Islet precursor cell (in vitro differentiated cells): Measurements from ENCODE around the gene PERCC1.
"Not testable (repeated sequence)": the region's sequence is repeated elsewhere in the genome, so short reads cannot be mapped to it uniquely, and the experiment has no call there.

Source experiments
- DNase-seq: peaks from one replicate; pipeline ENCODE4 v3.0.0-alpha.2; 2018

Gene PERCC1

DNA sequence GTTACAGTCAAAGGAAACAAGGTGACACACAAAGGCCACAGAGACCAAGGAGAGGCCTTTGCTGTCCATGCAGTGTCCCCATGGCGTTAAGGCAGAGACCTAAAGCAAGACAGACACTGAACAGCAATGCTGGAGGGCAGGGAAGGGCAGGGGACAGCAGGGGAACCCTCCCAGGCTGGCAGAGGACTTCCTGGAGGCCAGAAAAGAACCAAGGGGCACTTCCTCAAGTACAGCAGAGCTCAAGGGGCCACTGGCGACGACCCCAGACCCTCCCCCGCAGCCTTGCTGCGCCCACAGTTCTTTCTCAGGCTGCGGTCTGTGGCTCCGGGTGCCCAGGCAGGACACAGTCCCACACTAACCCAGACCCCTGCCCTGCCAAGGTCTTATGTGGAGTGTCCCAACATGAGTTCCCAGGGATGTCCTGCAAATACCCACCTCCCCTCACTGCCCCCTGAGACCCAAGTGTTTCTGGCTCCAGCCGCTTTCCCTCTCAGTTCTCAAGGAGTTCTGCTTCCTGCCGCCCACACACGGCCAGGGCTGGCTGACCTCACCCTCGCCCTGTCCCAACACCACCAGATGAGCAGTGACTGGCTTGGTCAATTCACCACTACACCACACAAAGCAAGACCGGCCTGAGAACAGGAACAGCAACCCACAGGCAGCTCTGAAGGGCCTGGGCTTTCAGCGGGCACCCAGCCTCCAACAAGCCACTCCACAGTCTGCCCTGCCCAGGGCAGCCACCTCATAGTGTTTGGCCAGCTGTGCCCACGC is 39.8 kb downstream of the PERCC1 start:
- peak; percentile 73 for DNase-seq

DNA sequence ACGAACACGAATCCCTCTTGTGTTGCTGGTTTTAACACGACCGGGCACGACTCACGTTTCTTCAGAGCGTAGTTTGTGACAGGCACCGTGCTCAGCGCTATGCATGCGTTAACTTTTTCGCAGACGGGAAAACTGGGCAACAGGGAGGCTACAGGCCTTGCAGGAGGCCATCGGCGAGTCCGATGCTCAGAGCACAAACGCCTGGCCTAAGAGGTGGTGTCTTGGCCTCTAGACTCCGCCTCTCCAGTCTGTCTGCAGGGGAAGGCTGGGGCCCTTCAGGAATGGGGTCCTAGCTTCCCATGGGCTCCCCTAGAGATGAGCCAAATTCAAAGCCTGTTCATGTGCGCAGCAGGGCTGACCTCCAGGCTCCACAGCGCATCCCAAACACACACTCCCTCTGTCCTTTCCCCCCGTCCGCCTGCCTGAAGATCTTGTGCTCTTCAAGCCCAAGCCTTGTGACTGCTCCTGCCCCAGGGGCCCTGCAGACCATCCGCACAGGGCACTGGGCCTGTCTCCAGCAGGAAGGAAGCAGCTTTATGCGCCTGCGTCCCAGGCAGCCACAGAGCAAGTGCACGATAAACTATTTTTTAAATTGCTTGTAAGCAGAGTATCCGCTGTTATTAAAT is 40.8 kb downstream of the PERCC1 start:
- no peak for DNase-seq

DNA sequence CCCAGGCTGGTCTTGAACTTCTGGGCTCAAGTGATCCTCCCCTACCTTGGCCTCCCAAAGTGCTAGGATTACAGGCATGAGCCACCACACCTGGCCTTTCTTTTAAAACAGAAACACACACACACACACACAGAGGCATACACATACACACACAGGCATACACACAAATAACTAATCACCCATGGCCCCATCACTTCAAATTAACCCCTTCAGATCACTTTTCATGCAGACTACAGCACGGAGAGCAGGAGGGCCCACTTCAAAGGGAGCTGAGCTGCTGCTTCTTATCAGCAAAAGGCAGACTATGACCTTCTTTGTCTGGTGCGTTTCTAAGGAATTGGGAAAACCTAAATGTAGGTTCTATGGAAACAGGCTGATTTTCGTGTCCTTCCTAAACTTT is 42.1 kb downstream of the PERCC1 start:
- DNase-seq = no peak

DNA sequence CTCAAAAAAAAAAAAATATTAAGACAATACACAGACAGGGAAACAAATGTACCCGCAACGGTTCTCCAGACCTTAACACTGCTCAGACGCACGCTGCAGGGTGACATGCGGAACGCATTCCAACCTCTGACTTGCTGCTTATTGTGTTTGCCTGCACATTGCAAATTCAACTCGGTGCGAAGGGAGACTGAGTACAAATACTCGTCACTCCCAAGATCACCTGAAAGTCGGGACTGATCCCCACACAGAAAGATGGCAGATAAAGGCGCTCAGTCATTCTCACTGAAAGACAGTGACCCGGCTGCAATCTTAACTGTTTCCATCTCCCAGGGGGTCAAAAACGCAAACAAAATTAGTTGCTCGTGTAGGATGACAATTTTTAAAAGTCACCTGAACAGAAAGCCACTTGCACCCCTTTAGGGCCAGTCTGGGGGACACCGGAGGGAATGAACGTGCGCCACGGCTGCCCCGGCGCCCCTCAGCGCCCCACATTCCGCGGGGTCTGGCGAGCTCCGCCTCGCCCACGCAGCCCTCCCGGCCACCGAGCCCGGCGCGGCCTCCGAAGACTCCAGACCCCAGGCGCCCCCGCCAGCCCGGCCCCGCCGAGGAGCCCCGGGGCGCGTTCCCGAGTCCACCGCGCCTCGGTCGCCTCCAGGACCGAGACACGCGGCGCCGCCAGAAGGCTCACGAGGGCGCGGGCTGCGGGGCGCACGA is 43.4 kb downstream of the PERCC1 start:
- DNase-seq = no peak

DNA sequence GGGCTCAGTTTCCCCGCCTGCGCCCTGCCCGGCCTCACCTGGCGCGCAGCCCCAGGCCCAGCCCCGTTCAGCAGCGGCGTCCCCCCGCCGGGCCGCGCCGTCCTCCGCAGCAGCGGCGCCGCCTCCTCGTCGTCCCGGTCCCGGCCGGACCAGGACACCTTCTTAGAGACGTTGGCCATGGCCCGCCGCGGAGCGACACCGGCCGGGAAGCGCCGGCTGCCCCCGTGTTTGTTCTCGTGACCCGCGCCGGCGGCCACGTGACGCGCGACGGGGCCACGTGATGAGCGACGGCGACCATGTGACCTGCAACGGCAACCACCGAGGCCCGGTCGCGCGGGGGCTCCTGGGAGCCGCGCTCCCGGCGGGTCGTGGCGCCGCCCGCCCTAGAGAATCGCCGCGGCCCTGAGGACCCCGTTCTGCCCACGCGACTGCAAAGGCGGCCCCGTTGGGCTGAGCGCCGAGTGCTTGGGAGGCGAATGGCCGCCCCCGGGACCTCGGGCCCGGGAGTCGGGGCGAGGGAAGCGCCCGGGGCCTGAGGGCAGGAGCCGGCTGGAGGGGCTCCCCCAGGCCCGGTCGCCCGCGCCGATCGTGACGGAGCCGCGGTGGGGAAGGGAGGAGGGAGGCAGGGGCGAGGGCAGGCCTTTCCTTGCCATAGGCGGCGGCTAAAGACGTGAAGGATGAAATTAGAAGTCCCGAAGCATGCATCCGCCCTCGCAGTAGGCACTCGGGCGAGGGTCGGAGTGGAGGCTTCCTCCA is 44.1 kb downstream of the PERCC1 start, which contains the start of gene CLCN7:
Gene CLCN7 (minus strand): TSS at position 233 of the 756 bp plus-strand sequence. CDS start 54 bp downstream, at position 179.
- peak; percentile 89 for DNase-seq

DNA sequence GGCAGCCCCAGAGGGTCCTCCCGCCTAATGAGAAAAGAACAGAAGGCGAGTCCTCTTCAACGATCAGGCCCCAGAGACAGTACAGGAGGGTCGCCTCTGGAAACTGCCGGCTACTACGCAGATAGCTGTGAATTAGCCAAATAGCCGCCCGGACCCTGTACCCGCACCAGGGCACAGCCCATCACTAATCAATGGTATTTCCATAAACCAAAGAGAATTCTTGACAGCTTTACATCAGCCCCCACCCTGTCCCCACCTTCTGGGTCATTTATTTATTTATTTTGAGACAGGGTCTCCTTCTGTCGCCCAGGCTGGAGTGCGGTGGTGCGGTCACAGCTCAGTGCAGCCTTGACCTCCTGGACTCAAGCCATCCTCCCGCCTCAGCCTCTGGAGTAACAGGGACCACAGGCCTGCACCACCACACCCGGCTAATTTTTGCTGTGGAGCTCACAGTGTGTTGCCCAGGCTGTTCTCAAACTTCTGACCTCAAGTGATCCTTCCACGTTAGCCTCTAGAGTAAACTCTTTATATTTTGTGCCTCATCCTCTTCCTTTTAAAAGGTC is 44.8 kb downstream of the PERCC1 start:
- DNase-seq = no peak

DNA sequence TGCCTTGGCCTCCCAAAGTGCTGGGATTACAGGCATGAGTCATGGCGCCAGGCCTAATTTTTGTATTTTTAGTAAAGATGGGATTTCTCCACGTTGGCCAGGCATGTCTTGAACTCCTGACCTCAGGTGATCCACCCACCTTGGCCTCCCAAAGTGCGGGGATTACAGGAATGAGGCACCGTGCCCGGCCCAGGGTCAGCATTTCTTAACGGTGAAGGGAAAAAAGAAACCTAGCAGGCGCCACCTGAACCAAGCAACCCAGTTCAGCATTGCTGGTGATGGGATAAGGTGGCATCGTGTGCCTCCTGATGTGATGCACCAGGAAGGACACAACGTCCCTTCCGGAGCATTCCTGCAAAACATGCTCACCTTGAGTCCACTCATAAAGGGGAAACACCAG is 46.2 kb downstream of the PERCC1 start:
- no peak for DNase-seq

DNA sequence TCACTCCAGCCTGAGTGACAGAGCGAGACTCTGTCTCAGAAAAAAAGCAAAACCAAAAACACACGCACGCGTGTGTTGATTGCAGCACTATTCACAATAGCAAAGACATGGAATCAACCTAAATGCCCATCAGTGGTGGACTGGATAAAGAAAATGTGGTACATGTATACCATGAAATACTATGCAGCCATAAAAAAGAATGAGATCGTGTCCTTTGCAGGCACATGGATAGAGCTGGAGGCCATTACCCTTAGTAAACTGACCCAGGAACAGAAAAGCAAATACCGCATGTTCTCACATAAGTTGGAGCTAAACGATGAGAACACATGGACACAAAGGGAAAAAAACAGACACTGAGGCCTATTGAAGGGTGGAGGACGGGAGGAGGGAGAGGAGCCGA is 48.1 kb downstream of the PERCC1 start:
- not testable (repeated sequence) for DNase-seq

DNA sequence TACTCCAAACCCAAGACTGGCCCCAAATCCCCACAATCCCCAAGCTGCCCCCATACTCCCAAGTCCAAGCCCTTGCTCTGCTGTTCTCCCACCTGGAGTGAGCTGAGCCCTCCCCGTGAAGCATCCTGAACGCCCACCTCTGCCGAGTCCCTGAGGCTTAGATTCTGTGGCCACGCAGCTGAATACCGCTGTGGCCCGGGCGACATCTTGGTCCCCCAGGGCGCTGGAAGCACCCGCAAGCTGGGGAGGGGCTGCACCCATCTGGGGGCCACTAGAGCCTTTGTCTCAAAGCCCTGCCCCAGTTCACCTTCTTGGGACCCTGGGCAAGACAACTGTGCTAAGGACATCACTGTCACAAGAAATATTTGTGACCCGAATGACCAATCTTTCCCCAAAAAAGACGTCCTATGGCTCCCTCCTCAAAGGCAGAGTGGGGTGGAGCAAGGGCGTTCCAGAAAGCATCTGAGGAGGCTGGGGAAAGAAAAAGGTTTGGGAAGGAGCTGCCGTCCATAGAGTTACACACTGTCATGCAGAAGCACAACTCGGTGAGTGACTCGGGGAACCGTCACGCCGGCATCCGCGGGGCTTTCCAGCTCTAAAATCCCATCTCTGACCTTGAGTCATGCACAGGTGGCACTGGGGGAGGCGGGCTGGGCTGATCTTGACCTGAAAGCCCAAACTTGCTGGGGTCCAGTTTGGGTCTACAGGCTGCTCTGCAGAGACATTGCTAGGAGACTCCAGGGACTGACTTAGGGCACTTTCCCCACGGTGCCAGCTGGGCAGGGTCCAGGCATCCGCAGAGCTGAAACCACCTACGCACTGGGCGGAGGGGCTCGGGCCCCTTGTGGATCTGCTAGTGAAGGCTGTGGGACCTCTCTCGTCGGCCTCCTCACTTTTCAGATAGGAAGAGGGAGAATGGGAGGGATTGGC is 51.3 kb downstream of the PERCC1 start:
- DNase-seq = no peak
